DND-41 (cell line): ENCODE results near the gene SYNGR1.

Experiments used
- ATAC-seq: fragments of 200-7000 bp; cut with Tn5 transposase; 3 replicates; pipeline ENCODE4 v1.9.1; 2021; ENCODE audit warnings: low read depth; ENCODE audit not compliant: insufficient read depth
- DNase-seq: peaks from one replicate; pipeline ENCODE4 v3.0.0-alpha.2; 2020
- H2AFZ ChIP-seq: 2 replicates; pipeline ENCODE4 v1.6.0; 2012; ENCODE audit warnings: low read depth, low read length
- H3K27ac ChIP-seq: 2 replicates; pipeline ENCODE4 v1.5.1; 2012; ENCODE audit warnings: low read length, inconsistent platforms
- H3K27me3 ChIP-seq: fragments of 200-600 bp; sonication (generic); 2 replicates; pipeline ENCODE4 v1.6.0; 2012; ENCODE audit warnings: low read length, mild to moderate bottlenecking, inconsistent platforms; ENCODE audit not compliant: insufficient read depth, poor library complexity
- H3K36me3 ChIP-seq: 2 replicates; pipeline ENCODE4 v1.5.1; 2012; ENCODE audit warnings: low read length, inconsistent platforms; ENCODE audit not compliant: insufficient read depth
- H3K4me1 ChIP-seq: 2 replicates; pipeline ENCODE4 v1.5.1; 2012; ENCODE audit warnings: mild to moderate bottlenecking, low read length; ENCODE audit not compliant: insufficient read depth
- H3K4me2 ChIP-seq: 2 replicates; pipeline ENCODE4 v1.6.0; 2012; ENCODE audit warnings: mild to moderate bottlenecking, moderate library complexity, low read length, inconsistent platforms; ENCODE audit not compliant: insufficient read depth
- H3K4me3 ChIP-seq, 2 experiments: fragments of 200-600 bp in 1 of 2; shearing (Covaris generic) in 1 of 2; 2 replicates each; pipeline ENCODE4 v1.5.1; 2012 to 2016; ENCODE audit warnings: inconsistent platforms in 2 of 2, low read length in 2 of 2, mild to moderate bottlenecking in 2 of 2, low read depth in 1 of 2, moderate library complexity in 1 of 2
- H3K79me2 ChIP-seq: 2 replicates; pipeline ENCODE4 v1.6.0; 2012; ENCODE audit warnings: low read length, inconsistent platforms; ENCODE audit not compliant: insufficient read depth
- H3K9ac ChIP-seq: 2 replicates; pipeline ENCODE4 v1.6.0; 2012; ENCODE audit warnings: low read depth, mild to moderate bottlenecking, inconsistent platforms, low read length, moderate library complexity
- H3K9me3 ChIP-seq: 2 replicates; pipeline ENCODE4 v1.5.1; 2012; ENCODE audit warnings: low read length, moderate library complexity, mild to moderate bottlenecking, inconsistent platforms; ENCODE audit not compliant: insufficient read depth, severe bottlenecking
- H4K20me1 ChIP-seq: 2 replicates; pipeline ENCODE4 v1.6.0; 2012; ENCODE audit warnings: low read length; ENCODE audit not compliant: insufficient read depth
- CTCF ChIP-seq: IDR thresholded peaks from 2 replicates; pipeline ENCODE4 v1.5.1; 2012; ENCODE audit warnings: borderline replicate concordance, low read length, moderate library complexity, mild to moderate bottlenecking; ENCODE audit not compliant: poor library complexity, severe bottlenecking; ENCODE audit errors: extremely low read depth
- EZH2 ChIP-seq: IDR thresholded peaks from 3 replicates; pipeline ENCODE4 v1.6.1; 2012; ENCODE audit warnings: borderline replicate concordance, low read depth, mild to moderate bottlenecking, moderate library complexity, low read length, inconsistent platforms; ENCODE audit not compliant: severe bottlenecking

SYNGR1 gene

GRCh38 chr22:39361496-39361895, 11.7 kb downstream of the SYNGR1 start:
- Histone ChIP-seq H3K9me3 (no peaks in the 10 kb centered on the region), H3K4me3 (no peak overlapping the region), H4K20me1 (peaks cover 31% of the 10 kb centered on the region), H3K4me2 (no peak overlapping the region), H3K9ac (no peak overlapping the region; the same call in 1 of the 2 replicates), H2AFZ (no peak overlapping the region), H3K79me2 (no peaks in the 10 kb centered on the region), H3K4me1 (no peaks in the 10 kb centered on the region), H3K27ac (no peak overlapping the region), H3K27me3 (no peaks in the 10 kb centered on the region), H3K36me3 (peaks cover 4% of the 10 kb centered on the region)
- ATAC-seq (no peak), DNase-seq (no peak)
- TF ChIP-seq EZH2 (no peak), CTCF (no peak)

GRCh38 chr22:39362271-39362670, 12.5 kb downstream of the SYNGR1 start:
- no peak overlapping the region for H3K27ac ChIP-seq
- no peak overlapping the region for H3K4me3 ChIP-seq
- H3K9me3 ChIP-seq: no peaks in the 10 kb centered on the region
- H3K27me3 ChIP-seq: no peaks in the 10 kb centered on the region
- H4K20me1 ChIP-seq: peaks cover 28% of the 10 kb centered on the region
- no peak overlapping the region for H3K4me2 ChIP-seq
- H3K79me2 ChIP-seq: no peaks in the 10 kb centered on the region
- no peak overlapping the region for H2AFZ ChIP-seq
- no peak for ATAC-seq
- peaks cover 4% of the 10 kb centered on the region for H3K36me3 ChIP-seq
- no peak for DNase-seq
- H3K4me1 ChIP-seq: no peaks in the 10 kb centered on the region
- TF ChIP-seq CTCF (no peak), EZH2 (no peak)
- no peak overlapping the region for H3K9ac ChIP-seq

GRCh38 chr22:39362932-39363331, 13.1 kb downstream of the SYNGR1 start:
- no peaks in the 10 kb centered on the region for H3K27me3 ChIP-seq
- no peak overlapping the region for H3K4me2 ChIP-seq
- H3K9ac ChIP-seq: no peak overlapping the region
- no peaks in the 10 kb centered on the region for H3K79me2 ChIP-seq
- ATAC-seq (no peak), DNase-seq (no peak)
- H2AFZ ChIP-seq: no peak overlapping the region
- TF ChIP-seq EZH2 (no peak), CTCF (no peak)
- H3K4me3 ChIP-seq: no peak overlapping the region
- H3K36me3 ChIP-seq: peaks cover 4% of the 10 kb centered on the region
- H3K4me1 ChIP-seq: no peaks in the 10 kb centered on the region
- H3K27ac ChIP-seq: no peak overlapping the region
- no peaks in the 10 kb centered on the region for H3K9me3 ChIP-seq
- peaks cover 28% of the 10 kb centered on the region for H4K20me1 ChIP-seq
